Activated B cell treated with CpG ODN at 0.5 μM for 24 hours (primary cell): ENCODE measurements around the gene NMNAT3. TPM values are rescaled to one million over a fixed set of nuclear protein-coding genes. Genes with fewer than 3 reads are reported as not detected.

Source experiments
- ATAC-seq: fragments of 200-7000 bp; cut with Tn5 transposase; one replicate; pipeline ENCODE4 v1.10.0; 2021; ENCODE audit warnings: low read depth, mild to moderate bottlenecking, moderate library complexity
- CTCF ChIA-PET: fragments of 350-600 bp; sonication (Branson Sonifier 250); formaldehyde crosslinking; loops from one replicate; lab custom pipeline; 2021; ENCODE audit warnings: antibody characterized with exemption; lab: Charles Lee
- POLR2A ChIA-PET: fragments of 350-600 bp; sonication (Branson Sonifier 250); formaldehyde crosslinking; loops from one replicate; lab custom pipeline; 2021; ENCODE audit warnings: antibody characterized with exemption; lab: Charles Lee
- DNase-seq: peaks from one replicate; pipeline ENCODE4 v3.0.0; 2022
- H3K27ac Mint-ChIP-seq: one replicate; pipeline ENCODE4 v1.8.0; 2020; ENCODE audit warnings: mixed read lengths
- H3K27me3 Mint-ChIP-seq: one replicate; pipeline ENCODE4 v1.8.0; 2021; ENCODE audit warnings: mixed read lengths
- H3K36me3 Mint-ChIP-seq: one replicate; pipeline ENCODE4 v1.8.0; 2021; ENCODE audit warnings: low read depth, mixed read lengths
- H3K4me1 Mint-ChIP-seq: one replicate; pipeline ENCODE4 v1.8.0; 2021; ENCODE audit warnings: mixed read lengths
- H3K4me3 Mint-ChIP-seq: one replicate; pipeline ENCODE4 v1.8.0; 2020; ENCODE audit warnings: mild to moderate bottlenecking, mixed read lengths
- H3K9me3 Mint-ChIP-seq: one replicate; pipeline ENCODE4 v1.8.0; 2020; ENCODE audit warnings: mixed read lengths
- intact Hi-C: fragments of 100-400 bp; cut with micrococcal nuclease; formaldehyde crosslinking; loops from one replicate; pipeline ENCODE4 v1.15.1; 2024
- total RNA-seq: library from RNA; stranded (reverse); gene quantifications from 2 replicates; pipeline ENCODE4 v1.2.3, GENCODE V29; 2022
- TF ChIP-seq, protein P1 (sequence below): fragments of 200-600 bp; IDR thresholded peaks from one replicate; pipeline ENCODE4 v1.8.0; 2022; ENCODE audit warnings: antibody characterized with exemption, mild to moderate bottlenecking

Gene NMNAT3
- total RNA-seq, 1 donor from 2014 or later = 1.1 TPM

DNA sequence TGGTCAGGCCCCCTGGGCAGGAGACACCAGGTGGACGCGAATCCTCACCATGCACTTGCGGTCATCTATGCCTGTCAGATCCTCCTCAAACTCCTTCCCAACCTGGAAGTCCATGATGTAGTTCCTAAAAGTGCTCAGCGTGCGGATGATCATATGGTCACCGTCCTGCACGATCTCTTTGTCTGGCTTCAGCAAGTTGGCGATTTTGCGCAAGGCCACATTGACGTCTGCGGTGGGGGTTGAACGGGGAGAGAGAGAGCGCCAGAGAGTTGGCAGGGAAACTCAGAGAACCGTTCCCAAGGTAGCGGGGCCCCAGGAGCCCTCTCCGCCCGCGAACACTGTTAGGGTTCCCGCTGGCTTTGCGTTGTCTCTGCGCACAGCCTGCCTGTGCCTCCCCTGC, 139.0 kb downstream of the NMNAT3 start:
- ChIA-PET POLR2A (no interaction called here), CTCF (no interaction called here)
- H3K9me3 Mint-ChIP-seq = no peaks in the 10 kb centered on the region
- no peak overlapping the region for H3K4me3 Mint-ChIP-seq
- TF ChIP-seq, protein P1, sequence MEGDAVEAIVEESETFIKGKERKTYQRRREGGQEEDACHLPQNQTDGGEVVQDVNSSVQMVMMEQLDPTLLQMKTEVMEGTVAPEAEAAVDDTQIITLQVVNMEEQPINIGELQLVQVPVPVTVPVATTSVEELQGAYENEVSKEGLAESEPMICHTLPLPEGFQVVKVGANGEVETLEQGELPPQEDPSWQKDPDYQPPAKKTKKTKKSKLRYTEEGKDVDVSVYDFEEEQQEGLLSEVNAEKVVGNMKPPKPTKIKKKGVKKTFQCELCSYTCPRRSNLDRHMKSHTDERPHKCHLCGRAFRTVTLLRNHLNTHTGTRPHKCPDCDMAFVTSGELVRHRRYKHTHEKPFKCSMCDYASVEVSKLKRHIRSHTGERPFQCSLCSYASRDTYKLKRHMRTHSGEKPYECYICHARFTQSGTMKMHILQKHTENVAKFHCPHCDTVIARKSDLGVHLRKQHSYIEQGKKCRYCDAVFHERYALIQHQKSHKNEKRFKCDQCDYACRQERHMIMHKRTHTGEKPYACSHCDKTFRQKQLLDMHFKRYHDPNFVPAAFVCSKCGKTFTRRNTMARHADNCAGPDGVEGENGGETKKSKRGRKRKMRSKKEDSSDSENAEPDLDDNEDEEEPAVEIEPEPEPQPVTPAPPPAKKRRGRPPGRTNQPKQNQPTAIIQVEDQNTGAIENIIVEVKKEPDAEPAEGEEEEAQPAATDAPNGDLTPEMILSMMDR = no peak
- H3K27me3 Mint-ChIP-seq = peaks cover 32% of the 10 kb centered on the region
- ATAC-seq (no peak), DNase-seq (no peak)
- intact Hi-C loops = no loop called here
- no peaks in the 10 kb centered on the region for H3K36me3 Mint-ChIP-seq
- H3K4me1 Mint-ChIP-seq = peaks cover 7% of the 10 kb centered on the region
- no peak overlapping the region for H3K27ac Mint-ChIP-seq

DNA sequence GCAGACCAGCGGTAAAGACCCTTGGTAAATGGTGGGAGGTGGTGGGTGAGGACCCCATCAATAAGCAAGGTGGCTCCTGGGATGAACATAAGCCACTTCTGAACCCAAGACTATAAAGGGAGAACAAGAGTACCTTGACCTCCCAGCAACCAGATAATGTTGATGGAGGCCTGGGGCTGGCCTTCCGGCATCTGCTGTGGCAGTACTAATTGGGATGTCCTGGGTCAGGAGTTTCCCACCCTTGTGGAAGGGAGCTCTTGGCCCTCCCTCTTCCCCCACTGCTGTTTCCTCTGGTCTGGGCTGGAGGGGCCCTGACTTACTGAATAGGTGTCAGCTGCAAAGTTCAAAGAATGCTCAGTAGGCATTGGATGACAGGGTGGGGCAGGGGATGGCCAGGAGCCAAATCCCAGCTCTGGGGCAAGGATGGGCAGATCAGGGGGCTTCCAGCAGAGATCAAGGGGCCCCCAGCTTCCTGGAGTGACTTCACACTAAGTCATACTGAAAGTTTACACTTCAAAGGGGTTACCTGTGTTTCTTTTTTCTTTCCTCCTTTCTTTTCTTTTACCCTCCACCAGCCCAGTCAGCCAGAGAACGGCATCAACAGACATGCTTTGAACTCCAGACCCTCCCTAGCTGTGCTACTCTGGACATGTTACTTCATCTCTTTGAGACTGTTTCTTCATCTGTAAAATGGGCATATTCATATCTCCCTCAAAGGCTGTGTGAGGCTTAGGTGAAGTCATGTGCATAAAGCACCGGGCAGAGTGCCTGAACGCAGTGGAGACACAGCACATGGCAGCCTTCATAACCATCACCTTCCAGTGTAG, 139.8 kb downstream of the NMNAT3 start:
- TF ChIP-seq, protein P1 = no peak
- CTCF ChIA-PET = no interaction called here
- ATAC-seq (no peak), DNase-seq (no peak)
- Mint-ChIP-seq H3K27me3 (peaks cover 32% of the 10 kb centered on the region), H3K4me1 (peaks cover 7% of the 10 kb centered on the region), H3K27ac (no peak overlapping the region), H3K4me3 (no peak overlapping the region), H3K9me3 (no peaks in the 10 kb centered on the region), H3K36me3 (no peaks in the 10 kb centered on the region)
- POLR2A ChIA-PET = no interaction called here
- intact Hi-C loops = no loop called here

DNA sequence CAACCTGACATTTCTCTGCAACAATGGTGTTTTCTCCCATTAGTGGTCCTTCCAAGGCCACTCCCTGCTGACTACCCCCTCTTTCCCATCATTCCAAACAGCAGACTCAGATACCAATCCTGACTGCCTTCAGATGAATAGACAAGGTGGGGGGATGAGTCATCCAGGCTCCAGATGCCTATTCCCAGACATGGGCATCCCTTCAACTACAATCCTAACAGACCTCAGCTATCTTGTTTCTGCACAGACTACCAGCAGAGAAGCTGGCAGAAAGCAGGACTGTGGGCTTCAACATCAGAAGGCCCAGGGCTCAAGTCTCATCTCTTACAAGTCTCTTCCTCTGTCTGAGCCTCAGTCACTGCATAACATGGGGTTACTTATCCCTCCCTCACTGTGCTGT, 140.4 kb downstream of the NMNAT3 start:
- intact Hi-C loops = no loop called here
- Mint-ChIP-seq H3K4me1 (peaks cover 7% of the 10 kb centered on the region), H3K4me3 (no peak overlapping the region), H3K27ac (no peak overlapping the region), H3K27me3 (peaks cover 28% of the 10 kb centered on the region), H3K36me3 (no peaks in the 10 kb centered on the region), H3K9me3 (no peaks in the 10 kb centered on the region)
- ATAC-seq (no peak), DNase-seq (no peak)
- POLR2A ChIA-PET = no interaction called here
- TF ChIP-seq, protein P1 = no peak
- CTCF ChIA-PET = no interaction called here

DNA sequence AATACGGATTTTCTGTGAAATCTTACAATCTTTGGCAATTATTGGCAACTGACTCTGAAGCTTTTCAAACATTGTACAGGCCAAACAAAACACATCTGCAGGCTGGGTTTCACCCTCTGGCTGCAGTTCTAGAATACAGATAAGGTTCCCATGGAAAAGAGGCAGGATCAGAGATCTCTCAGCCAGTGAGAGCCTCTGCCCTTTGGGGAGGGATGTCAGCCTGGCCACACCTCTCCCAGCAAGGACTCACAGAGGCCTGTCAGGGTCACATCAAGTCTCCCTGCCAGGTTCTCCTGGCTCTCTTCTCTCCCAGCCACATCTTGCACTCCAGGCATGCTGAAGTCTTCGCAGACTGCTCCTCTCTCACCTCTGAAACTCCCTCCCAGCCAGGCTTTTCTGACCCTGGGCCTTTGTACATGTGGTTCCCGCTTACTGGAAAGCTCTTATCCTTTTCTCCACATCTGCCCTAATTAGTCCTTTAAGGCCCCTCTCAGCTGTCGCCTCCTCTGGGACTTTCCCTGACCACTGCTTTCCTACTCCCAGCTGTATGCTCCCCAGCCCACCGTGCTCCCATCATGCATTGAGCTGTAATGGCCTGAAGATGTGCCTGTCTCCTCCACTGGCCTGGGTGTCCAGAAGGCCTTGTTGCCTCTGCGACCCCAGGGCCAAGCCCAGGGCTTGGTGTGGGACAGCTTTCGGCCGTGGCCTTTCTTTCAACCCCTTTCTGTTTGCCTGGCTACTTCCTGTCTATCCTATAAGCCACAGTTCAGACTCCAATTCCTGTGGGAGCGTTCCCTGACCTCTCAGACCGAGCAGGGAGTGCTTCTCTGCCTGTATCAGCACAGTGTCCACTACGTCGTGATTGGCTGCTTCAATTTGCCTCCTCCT, 142.5 kb downstream of the NMNAT3 start:
- DNase-seq (no peak), ATAC-seq (no peak)
- no peaks in the 10 kb centered on the region for H3K9me3 Mint-ChIP-seq
- intact Hi-C loops = no loop called here
- H3K27ac Mint-ChIP-seq = no peak overlapping the region
- peaks cover 9% of the 10 kb centered on the region for H3K27me3 Mint-ChIP-seq
- ChIA-PET CTCF (no interaction called here), POLR2A (no interaction called here)
- peaks cover 6% of the 10 kb centered on the region for H3K4me1 Mint-ChIP-seq
- TF ChIP-seq, protein P1 = no peak
- no peak overlapping the region for H3K4me3 Mint-ChIP-seq
- no peaks in the 10 kb centered on the region for H3K36me3 Mint-ChIP-seq

DNA sequence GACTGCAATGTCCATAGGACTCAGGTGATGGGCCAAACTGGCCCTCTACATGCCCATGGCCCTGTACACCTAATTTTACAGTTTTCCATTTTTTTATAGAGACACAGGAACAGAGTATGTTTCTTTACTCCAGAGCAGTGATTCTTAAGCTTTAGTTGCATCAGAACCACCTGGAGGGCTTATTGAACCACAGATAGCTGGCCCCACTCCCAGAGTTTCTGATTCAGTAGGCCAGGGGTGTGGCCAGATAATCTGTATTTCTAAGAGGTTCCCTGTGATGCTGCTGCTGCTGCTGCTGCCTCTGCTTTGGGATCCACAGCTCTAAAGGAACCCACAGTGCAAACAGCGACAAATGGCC, 143.3 kb downstream of the NMNAT3 start:
- intact Hi-C loops = no loop called here
- no peak for DNase-seq
- POLR2A ChIA-PET = no interaction called here
- H3K36me3 Mint-ChIP-seq = no peaks in the 10 kb centered on the region
- TF ChIP-seq, protein P1 = no peak
- H3K27me3 Mint-ChIP-seq = peaks cover 9% of the 10 kb centered on the region
- no peak overlapping the region for H3K4me3 Mint-ChIP-seq
- peaks cover 1% of the 10 kb centered on the region for H3K4me1 Mint-ChIP-seq
- H3K9me3 Mint-ChIP-seq = no peaks in the 10 kb centered on the region
- no peak for ATAC-seq
- CTCF ChIA-PET = no interaction called here
- no peak overlapping the region for H3K27ac Mint-ChIP-seq
